GM23248 (cell line): Measurements from ENCODE around the gene MYO1D.

ENCODE experiments used
- EZH2 ChIP-seq: fragments of 200-600 bp; sonication (generic); IDR thresholded peaks from 2 replicates; pipeline ENCODE4 v1.6.1; 2018; ENCODE audit warnings: antibody characterized with exemption, mild to moderate bottlenecking; ENCODE audit not compliant: insufficient read depth, poor library complexity, severe bottlenecking
- EZH2phosphoT487 ChIP-seq: fragments of 200-600 bp; sonication (generic); IDR thresholded peaks from 2 replicates; pipeline ENCODE4 v1.6.1; 2018; ENCODE audit warnings: antibody characterized with exemption, moderate library complexity, mild to moderate bottlenecking, low read depth; ENCODE audit not compliant: insufficient read depth

GRCh38 chr17:32470405-32471167, 406.3 kb downstream of the MYO1D start:
- no peak for TF ChIP-seq EZH2
- no peak for TF ChIP-seq EZH2phosphoT487
